ENCODE data around the gene BAIAP2.

The BAIAP2 gene

GRCh38 chr17:81157848-81158687, 123.1 kb downstream of the BAIAP2 start:
- Histone ChIP-seq H3K9me3 (replicated peaks in 1 of 11) (no peaks in the 10 kb centered on the region), H3K9ac (peak overlapping the region in 1 of 11 experiments; percentile 26; a peak in 1 of 22 replicates), H3K36me3 (no peaks in the 10 kb centered on the region), H3K4me1 (peaks cover 38 to 73% (median 47%) of the 10 kb centered on the region in 10 experiments), H3K4me3 (no peak overlapping the region), H4K20me1 (peaks cover 0 to 24% (median 0%) of the 10 kb centered on the region in 11 experiments; a peak in 3 of 22 replicates), H3K27ac (no peak overlapping the region), H3K27me3 (peaks cover 12 to 37% (median 20%) of the 10 kb centered on the region in 11 experiments), H3K4me2 (peak overlapping the region in 3 of 11 experiments; percentile 91 to 95 (median 92); a peak in 6 of 22 replicates)
- no peak for TF ChIP-seq Cebpa-rat (IDR thresholded peaks at IDR 0.05)

GRCh38 chr17:81158688-81159590, 124.0 kb downstream of the BAIAP2 start:
- peak overlapping the region in 3 of 11 experiments; percentile 65 to 81 (median 78); a peak in 5 of 22 replicates for H3K9ac ChIP-seq
- TF ChIP-seq Cebpa-rat (IDR thresholded peaks at IDR 0.05), result no peak
- H3K27me3 ChIP-seq, result peaks cover 17 to 44% (median 28%) of the 10 kb centered on the region in 11 experiments
- H3K4me1 ChIP-seq, result peaks cover 34 to 64% (median 45%) of the 10 kb centered on the region in 10 experiments
- no peaks in the 10 kb centered on the region for H3K9me3 ChIP-seq (replicated peaks in 1 of 11)
- peak overlapping the region in 2 of 11 experiments; percentile 62 to 65; a peak in 2 of 22 replicates for H3K27ac ChIP-seq
- H3K4me2 ChIP-seq, result peak overlapping the region in 6 of 11 experiments; percentile 91 to 96 (median 94); a peak in 10 of 22 replicates
- H3K36me3 ChIP-seq, result no peaks in the 10 kb centered on the region
- H4K20me1 ChIP-seq, result peaks cover 0 to 32% (median 0%) of the 10 kb centered on the region in 11 experiments; a peak in 6 of 22 replicates
- peak overlapping the region in 4 of 10 experiments; percentile 52 to 64 (median 57); a peak in 7 of 20 replicates for H3K4me3 ChIP-seq

GRCh38 chr17:81159611-81160265, 124.8 kb downstream of the BAIAP2 start:
- peak overlapping the region in 5 of 11 experiments; percentile 49 to 81 (median 65); a peak in 9 of 22 replicates for H3K9ac ChIP-seq
- no peaks in the 10 kb centered on the region for H3K9me3 ChIP-seq (replicated peaks in 1 of 11)
- peaks cover 37 to 60% (median 48%) of the 10 kb centered on the region in 10 experiments for H3K4me1 ChIP-seq
- H3K4me2 ChIP-seq, result peak overlapping the region; percentile 74 to 96 (median 91)
- H4K20me1 ChIP-seq, result peaks cover 0 to 40% (median 7%) of the 10 kb centered on the region in 11 experiments; a peak in 13 of 22 replicates
- H3K4me3 ChIP-seq, result peak overlapping the region in 5 of 10 experiments; percentile 24 to 64 (median 55); a peak in 8 of 20 replicates
- H3K27me3 ChIP-seq, result peaks cover 20 to 52% (median 36%) of the 10 kb centered on the region in 11 experiments
- no peaks in the 10 kb centered on the region for H3K36me3 ChIP-seq
- H3K27ac ChIP-seq, result peak overlapping the region in 4 of 11 experiments; percentile 50 to 65 (median 60); a peak in 8 of 22 replicates
- no peak for TF ChIP-seq Cebpa-rat (IDR thresholded peaks at IDR 0.05)

- peaks cover 42 to 60% (median 53%) of the 10 kb centered on the region in 10 experiments for H3K4me1 ChIP-seq
- H3K4me2 ChIP-seq, result peak overlapping the region; percentile 74 to 96 (median 91)
- peak overlapping the region in 10 of 11 experiments; percentile 37 to 81 (median 53); a peak in 19 of 22 replicates for H3K9ac ChIP-seq
- H3K9me3 ChIP-seq (replicated peaks in 1 of 11), result no peaks in the 10 kb centered on the region
- no peaks in the 10 kb centered on the region for H3K36me3 ChIP-seq
- peak overlapping the region in 5 of 11 experiments; percentile 35 to 65 (median 57); a peak in 9 of 22 replicates for H3K27ac ChIP-seq
- TF ChIP-seq Cebpa-rat (IDR thresholded peaks at IDR 0.05), result no peak
- H4K20me1 ChIP-seq, result peaks cover 0 to 46% (median 13%) of the 10 kb centered on the region in 11 experiments; a peak in 15 of 22 replicates
- peaks cover 25 to 57% (median 42%) of the 10 kb centered on the region in 11 experiments for H3K27me3 ChIP-seq
- peak overlapping the region in 5 of 10 experiments; percentile 24 to 64 (median 55); a peak in 10 of 20 replicates for H3K4me3 ChIP-seq
These were observed 125.4 kb downstream of the BAIAP2 start for GRCh38 chr17:81160306-81160705.

GRCh38 chr17:81160747-81161453, 125.9 kb downstream of the BAIAP2 start:
- Histone ChIP-seq H3K4me2 (peak overlapping the region; percentile 74 to 96 (median 91)), H3K27ac (peak overlapping the region in 5 of 11 experiments; percentile 35 to 65 (median 57); a peak in 9 of 22 replicates), H3K27me3 (peaks cover 31 to 63% (median 48%) of the 10 kb centered on the region in 11 experiments), H3K9me3 (replicated peaks in 1 of 11) (no peaks in the 10 kb centered on the region), H3K9ac (peak overlapping the region in 10 of 11 experiments; percentile 37 to 81 (median 52); a peak in 19 of 22 replicates), H3K4me1 (peaks cover 48 to 62% (median 57%) of the 10 kb centered on the region in 10 experiments), H3K36me3 (no peaks in the 10 kb centered on the region), H3K4me3 (peak overlapping the region in 5 of 10 experiments; percentile 24 to 64 (median 55); a peak in 9 of 20 replicates), H4K20me1 (peaks cover 0 to 52% (median 16%) of the 10 kb centered on the region in 11 experiments; a peak in 15 of 22 replicates)
- no peak for TF ChIP-seq Cebpa-rat (IDR thresholded peaks at IDR 0.05)

GRCh38 chr17:81161536-81161935, 126.6 kb downstream of the BAIAP2 start:
- H3K4me2 ChIP-seq, result peak overlapping the region in 9 of 11 experiments; percentile 74 to 96 (median 90); a peak in 16 of 22 replicates
- H3K27me3 ChIP-seq, result peaks cover 34 to 68% (median 52%) of the 10 kb centered on the region in 11 experiments

GRCh38 chr17:81161972-81162371, 127.0 kb downstream of the BAIAP2 start:
- Histone ChIP-seq H3K4me2 (peak overlapping the region in 8 of 11 experiments; percentile 74 to 96 (median 89); a peak in 11 of 22 replicates), H3K9me3 (replicated peaks in 1 of 11) (no peaks in the 10 kb centered on the region), H3K4me3 (no peak overlapping the region), H3K9ac (no peak overlapping the region), H3K36me3 (no peaks in the 10 kb centered on the region), H3K4me1 (peaks cover 52 to 69% (median 60%) of the 10 kb centered on the region in 10 experiments), H3K27me3 (peaks cover 38 to 72% (median 56%) of the 10 kb centered on the region in 11 experiments), H3K27ac (no peak overlapping the region), H4K20me1 (peaks cover 0 to 52% (median 16%) of the 10 kb centered on the region in 11 experiments; a peak in 16 of 22 replicates)
- no peak for TF ChIP-seq Cebpa-rat (IDR thresholded peaks at IDR 0.05)

More at GRCh38 chr17:81161536-81161935, 126.6 kb downstream of the BAIAP2 start:
- Histone ChIP-seq H3K36me3 (no peaks in the 10 kb centered on the region), H3K27ac (no peak overlapping the region), H3K9me3 (replicated peaks in 1 of 11) (no peaks in the 10 kb centered on the region), H3K4me3 (no peak overlapping the region), H4K20me1 (peaks cover 0 to 52% (median 16%) of the 10 kb centered on the region in 11 experiments; a peak in 15 of 22 replicates), H3K9ac (no peak overlapping the region), H3K4me1 (peaks cover 50 to 65% (median 58%) of the 10 kb centered on the region in 10 experiments)
- no peak for TF ChIP-seq Cebpa-rat (IDR thresholded peaks at IDR 0.05)
